CD14-positive monocyte (primary cell): Measurements from ENCODE around the gene SCAP. TPM values are rescaled to one million over a fixed set of nuclear protein-coding genes. Genes with fewer than 3 reads are reported as not detected.

ENCODE experiments used
- DNase-seq, 3 donors: peaks; one replicate each; pipeline ENCODE4 v3.0.0-alpha.2; 2011 to 2022
- H2AFZ ChIP-seq: 2 replicates; pipeline ENCODE4 v1.6.0; 2012; ENCODE audit warnings: mild to moderate bottlenecking, low read depth, low read length, inconsistent platforms; ENCODE audit not compliant: insufficient read depth, poor library complexity, severe bottlenecking
- H3K27ac ChIP-seq, 2 donors: 1 replicate in 1 of 2; 2 replicates in 1 of 2; pipeline ENCODE4 v1.5.1; 2012 to 2013; ENCODE audit warnings: low read length in 2 of 2, control low read depth in 1 of 2, inconsistent platforms in 1 of 2, low read depth in 1 of 2, mild to moderate bottlenecking in 1 of 2
- H3K27me3 ChIP-seq, 2 donors: one replicate each; pipeline versions ENCODE4 v1.6.0 to v1.6.1; 2011 to 2013; ENCODE audit warnings: low read length in 2 of 2; ENCODE audit not compliant: control insufficient read depth in 2 of 2, insufficient read depth in 2 of 2
- H3K36me3 ChIP-seq, 2 donors: replicated peaks in 1 of 2; 1 replicate in 1 of 2; 2 replicates in 1 of 2; pipeline versions ENCODE4 v1.5.1 to v1.6.1; 2012 to 2013; ENCODE audit warnings: low read length in 2 of 2, control low read depth in 1 of 2, inconsistent platforms in 1 of 2, mild to moderate bottlenecking in 1 of 2; ENCODE audit not compliant: insufficient read depth in 2 of 2, control insufficient read depth in 1 of 2
- H3K4me1 ChIP-seq, 2 donors: 1 replicate in 1 of 2; 2 replicates in 1 of 2; pipeline versions ENCODE4 v1.5.1 to v1.6.1; 2012 to 2013; ENCODE audit warnings: low read length in 2 of 2, control low read depth in 1 of 2, inconsistent platforms in 1 of 2, mild to moderate bottlenecking in 1 of 2, moderate library complexity in 1 of 2; ENCODE audit not compliant: insufficient read depth in 2 of 2, control insufficient read depth in 1 of 2
- H3K4me2 ChIP-seq: replicated peaks from 2 replicates; pipeline ENCODE3; 2012; ENCODE audit warnings: low read length, moderate library complexity, mild to moderate bottlenecking; ENCODE audit not compliant: poor library complexity, severe bottlenecking; ENCODE audit errors: extremely low read depth
- H3K4me3 ChIP-seq, 3 experiments: fragments of 200-600 bp in 1 of 3; sonication (generic) in 1 of 3; replicated peaks in 1 of 3; 1 replicate in 2 of 3; 2 replicates in 1 of 3; pipeline ENCODE4 v1.5.1; 2011 to 2013; ENCODE audit warnings: low read length in 3 of 3, mild to moderate bottlenecking in 3 of 3, control low read depth in 2 of 3, low read depth in 2 of 3, inconsistent platforms in 1 of 3, moderate library complexity in 1 of 3
- H3K79me2 ChIP-seq: 2 replicates; pipeline ENCODE4 v1.6.0; 2012; ENCODE audit warnings: mild to moderate bottlenecking, control low read depth, inconsistent platforms, low read length, moderate library complexity; ENCODE audit not compliant: insufficient read depth
- H3K9ac ChIP-seq: 2 replicates; pipeline ENCODE4 v1.6.0; 2017; ENCODE audit warnings: low read length, mild to moderate bottlenecking; ENCODE audit not compliant: insufficient read depth, poor library complexity, severe bottlenecking
- H3K9me3 ChIP-seq, 2 donors: replicated peaks in 1 of 2; 1 replicate in 1 of 2; 2 replicates in 1 of 2; pipeline versions ENCODE4 v1.5.1 to v1.6.1; 2012 to 2013; ENCODE audit warnings: low read length in 2 of 2, control low read depth in 1 of 2; ENCODE audit not compliant: control insufficient read depth in 1 of 2, insufficient read depth in 1 of 2
- H4K20me1 ChIP-seq: 2 replicates; pipeline ENCODE4 v1.6.0; 2012; ENCODE audit warnings: mild to moderate bottlenecking, low read length, control low read depth, moderate library complexity; ENCODE audit not compliant: insufficient read depth
- H3K27ac Mint-ChIP-seq, 7 donors: one replicate each; pipeline ENCODE4 v1.8.0; 2020; ENCODE audit warnings: mild to moderate bottlenecking in 7 of 7, mixed read lengths in 7 of 7, moderate library complexity in 6 of 7, inconsistent platforms in 2 of 7
- H3K27me3 Mint-ChIP-seq, 3 donors: one replicate each; pipeline ENCODE4 v1.8.0; 2021 to 2022; ENCODE audit warnings: low read depth in 3 of 3, mild to moderate bottlenecking in 3 of 3, mixed read lengths in 3 of 3, moderate library complexity in 3 of 3, inconsistent platforms in 1 of 3
- H3K36me3 Mint-ChIP-seq, 2 donors: one replicate each; pipeline ENCODE4 v1.8.0; 2020; ENCODE audit warnings: mixed read lengths in 2 of 2, inconsistent platforms in 1 of 2, mild to moderate bottlenecking in 1 of 2
- H3K4me1 Mint-ChIP-seq: one replicate; pipeline ENCODE4 v1.8.0; 2020; ENCODE audit warnings: mild to moderate bottlenecking, mixed read lengths
- H3K4me3 Mint-ChIP-seq, 2 donors: one replicate each; pipeline ENCODE4 v1.8.0; 2020; ENCODE audit warnings: mild to moderate bottlenecking in 2 of 2, mixed read lengths in 2 of 2, moderate library complexity in 1 of 2
- H3K9me3 Mint-ChIP-seq, 7 donors: one replicate each; pipeline ENCODE4 v1.8.0; 2020 to 2022; ENCODE audit warnings: mixed read lengths in 7 of 7, mild to moderate bottlenecking in 6 of 7, moderate library complexity in 6 of 7, inconsistent platforms in 2 of 7
- CTCF ChIP-seq: fragments of 200-600 bp; IDR thresholded peaks from one replicate; pipeline ENCODE4 v1.8.0; 2022; ENCODE audit warnings: antibody characterized with exemption, mild to moderate bottlenecking
- WGBS: methylation state at CpG from one replicate; pipeline ENCODE4 v1.1.5; 2013; ENCODE audit warnings: missing lambda C conversion rate; ENCODE audit not compliant: insufficient coverage; 5-methylcytosine and 5-hydroxymethylcytosine counted together
- intact Hi-C, 2 donors: fragments of 100-400 bp; cut with micrococcal nuclease; formaldehyde crosslinking; loops; one replicate each; pipeline versions ENCODE4 v1.15.0 to v1.15.1; 2023
- polyA plus RNA-seq, 3 donors: library from polyadenylated mRNA; depleted of rRNA in 1 of 3; unstranded in 2 of 3; stranded (reverse) in 1 of 3; fragments of 300-500 nt in 2 of 3; fragments of >200 nt in 1 of 3; fragmentation: Illumina TruSeq in 2 of 3; gene quantifications; 1 replicate in 2 of 3; 2 replicates in 1 of 3; pipeline ENCODE4 v1.2.3, GENCODE V29; 2012 to 2021

SCAP gene
- polyA plus RNA-seq, 3 donors, result 26.3 to 27.8 (median 27.7) TPM

GRCh38 chr3:47394140-47394870, 81.4 kb downstream of the SCAP start:
- peaks cover 78% of the 10 kb centered on the region for H3K79me2 ChIP-seq
- no peaks in the 10 kb centered on the region for H3K9me3 ChIP-seq
- H3K4me3 ChIP-seq, result no peak overlapping the region
- peaks cover 0 to 2% (median 0%) of the 10 kb centered on the region in 7 donors for H3K9me3 Mint-ChIP-seq
- H3K27me3 Mint-ChIP-seq, result peaks cover 0 to 1% (median 1%) of the 10 kb centered on the region in 3 donors
- peaks cover 25 to 62% of the 10 kb centered on the region in 2 donors for H3K36me3 ChIP-seq
- no peak for DNase-seq
- H3K36me3 Mint-ChIP-seq, result peaks cover 28 to 58% of the 10 kb centered on the region in 2 donors
- peaks cover 6% of the 10 kb centered on the region for H3K4me1 Mint-ChIP-seq
- H3K27ac ChIP-seq, result no peak overlapping the region
- H2AFZ ChIP-seq, result no peak overlapping the region
- H4K20me1 ChIP-seq, result peaks cover 90% of the 10 kb centered on the region
- no peaks in the 10 kb centered on the region for H3K27me3 ChIP-seq
- 94% methylated on average over 5 of the region's 8 CpGs for WGBS
- intact Hi-C loops, result no loop called here
- no peak for TF ChIP-seq CTCF
- no peaks in the 10 kb centered on the region for H3K4me1 ChIP-seq
- peak overlapping the region in 3 of 7 donors; percentile 15 to 89 (median 47) for H3K27ac Mint-ChIP-seq
- no peak overlapping the region for H3K9ac ChIP-seq
- H3K4me2 ChIP-seq, result no peak overlapping the region
- no peak overlapping the region for H3K4me3 Mint-ChIP-seq

GRCh38 chr3:47392933-47393332, 82.8 kb downstream of the SCAP start:
- H3K79me2 ChIP-seq, result peaks cover 84% of the 10 kb centered on the region
- H3K4me1 ChIP-seq, result no peaks in the 10 kb centered on the region
- TF ChIP-seq CTCF, result no peak
- no peak overlapping the region for H3K27ac ChIP-seq
- no peak for DNase-seq
- Mint-ChIP-seq H3K4me3 (no peak overlapping the region), H3K27ac (no peak overlapping the region), H3K36me3 (peaks cover 23 to 56% of the 10 kb centered on the region in 2 donors), H3K9me3 (peaks cover 0 to 2% (median 0%) of the 10 kb centered on the region in 7 donors), H3K4me1 (peaks cover 6% of the 10 kb centered on the region), H3K27me3 (peaks cover 0 to 1% (median under 1%) of the 10 kb centered on the region in 3 donors)
- WGBS, result 94% methylated on average over 2 of the region's 3 CpGs
- no peaks in the 10 kb centered on the region for H3K27me3 ChIP-seq
- H2AFZ ChIP-seq, result no peak overlapping the region
- peaks cover 91% of the 10 kb centered on the region for H4K20me1 ChIP-seq
- no peak overlapping the region for H3K4me3 ChIP-seq
- no peak overlapping the region for H3K4me2 ChIP-seq
- no peaks in the 10 kb centered on the region for H3K9me3 ChIP-seq
- H3K36me3 ChIP-seq, result peaks cover 23 to 61% of the 10 kb centered on the region in 2 donors
- intact Hi-C loops, result no loop called here
- no peak overlapping the region for H3K9ac ChIP-seq
